Testis (tissue), 3 donors: Measurements from ENCODE around the gene CBR4. TPM values are rescaled to one million over a fixed set of nuclear protein-coding genes. Genes with fewer than 3 reads are reported as not detected.
"Not testable (repeated sequence)": the region's sequence is repeated elsewhere in the genome, so short reads cannot be mapped to it uniquely, and the experiment has no call there.

ENCODE experiments used
- DNase-seq: peaks from one replicate; pipeline ENCODE4 v3.0.0-alpha.2; 2019
- H3K27ac ChIP-seq, 2 donors: fragments of 200-600 bp; sonication (generic); one replicate each; pipeline ENCODE4 v1.5.1; 2019
- H3K27me3 ChIP-seq: fragments of 200-600 bp; sonication (generic); one replicate; pipeline ENCODE4 v1.5.1; 2019
- H3K36me3 ChIP-seq: fragments of 200-600 bp; sonication (generic); one replicate; pipeline ENCODE4 v1.5.1; 2017; ENCODE audit warnings: low read depth; ENCODE audit errors: missing control alignments
- H3K4me1 ChIP-seq: fragments of 200-600 bp; sonication (generic); one replicate; pipeline ENCODE4 v1.5.1; 2019
- H3K4me3 ChIP-seq, 2 donors: fragments of 200-600 bp; sonication (generic); one replicate each; pipeline ENCODE4 v1.5.1; 2017 to 2019
- H3K9me3 ChIP-seq: fragments of 200-600 bp; sonication (generic); one replicate; pipeline ENCODE4 v1.5.1; 2017
- POLR2A ChIP-seq: fragments of 450-650 bp; IDR thresholded peaks from one replicate; pipeline ENCODE4 v1.6.1; 2017; ENCODE audit warnings: antibody characterized with exemption, mild to moderate bottlenecking, moderate library complexity
- WGBS, 2 donors: methylation state at CpG; one replicate each; pipeline ENCODE4 v1.1.5; 2018; 5-methylcytosine and 5-hydroxymethylcytosine counted together
- intact Hi-C: fragments of 100-400 bp; cut with DNase I; formaldehyde crosslinking; loops from one replicate; pipeline ENCODE4 v1.15.1; 2023; ENCODE audit warnings: low total_unique reads
- polyA plus RNA-seq: library from polyadenylated mRNA; stranded (reverse); fragments of 350-450 nt; fragmentation: Illumina TruSeq; extraction: RNeasy Lipid Tissue Mini Kit (QIAGEN cat#74804); gene quantifications from one replicate; pipeline ENCODE4 v1.2.3, GENCODE V29; 2014; ENCODE audit warnings: low read depth, low replicate concordance; ENCODE audit not compliant: insufficient read depth
- total RNA-seq, 2 donors: library from RNA; depleted of rRNA; stranded (reverse); fragments of >200 nt; gene quantifications; one replicate each; pipeline ENCODE4 v1.2.3, GENCODE V29; 2016
- TF ChIP-seq, protein P1 (sequence below), 3 experiments: fragments of 450-650 bp in 2 of 3; fragments of 200-600 bp in 1 of 3; sonication (generic) in 1 of 3; IDR thresholded peaks; one replicate each; pipeline ENCODE4 v1.5.1; 2016 to 2019; ENCODE audit warnings: antibody characterized with exemption in 3 of 3, mild to moderate bottlenecking in 2 of 3, moderate library complexity in 1 of 3

Gene CBR4
- total and polyA plus RNA-seq, 3 donors from 2014 or later = 14.0 to 36.4 (median 27.7) TPM

DNA sequence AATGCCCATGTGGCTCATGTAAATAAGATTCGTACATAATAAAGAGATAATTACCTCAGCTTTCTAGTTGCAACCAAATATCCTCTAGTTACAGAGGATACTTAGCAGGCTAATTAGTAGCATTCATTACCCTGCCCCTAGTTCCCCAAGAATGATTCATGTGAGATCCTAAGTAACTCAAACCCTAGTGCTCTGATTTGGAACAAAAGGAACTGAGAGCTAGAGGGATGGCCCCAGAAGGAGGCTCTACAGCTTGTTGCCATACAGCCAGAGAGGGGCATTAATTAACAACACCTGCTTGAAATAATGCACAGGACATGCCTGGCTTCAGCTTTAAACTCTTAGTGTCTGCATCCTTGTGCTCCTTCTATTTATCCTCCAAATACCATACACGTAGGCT, 32.6 kb upstream of the CBR4 start:
- intact Hi-C loops = no loop called here
- no peaks in the 10 kb centered on the region for H3K9me3 ChIP-seq

DNA sequence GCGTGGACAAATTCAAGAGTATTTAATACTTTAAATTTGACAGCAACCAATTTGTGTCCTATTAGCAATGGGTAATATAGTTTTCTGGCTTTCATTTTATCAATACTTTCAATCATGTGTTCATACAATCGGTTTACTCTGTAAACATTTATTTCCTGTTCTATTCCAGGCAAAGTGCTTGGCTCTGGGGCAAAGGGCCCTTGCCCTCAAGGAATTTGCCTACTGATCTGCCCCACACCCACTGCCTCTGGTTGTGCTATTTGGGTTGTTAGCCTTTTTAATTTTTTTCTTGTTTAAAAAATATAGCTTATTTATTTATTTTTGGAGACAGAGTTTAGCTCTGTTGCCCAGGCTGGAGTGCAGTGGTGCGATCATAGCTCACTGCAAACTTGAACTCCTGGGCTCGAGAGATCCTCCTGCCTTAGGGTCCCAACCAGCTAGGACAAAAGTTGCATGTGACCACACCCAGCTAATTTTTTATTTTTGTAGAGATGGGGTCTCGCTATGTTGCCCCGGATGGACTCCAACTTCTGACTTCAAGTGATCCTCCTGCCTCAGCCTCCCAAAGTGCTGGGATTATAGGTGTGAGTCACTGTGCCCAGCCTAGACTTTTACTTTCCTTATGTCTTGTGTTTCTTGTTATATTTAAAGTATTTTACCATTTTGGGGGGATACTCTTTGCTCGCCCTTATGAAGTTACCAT, 30.7 kb upstream of the CBR4 start:
- DNase-seq = no peak
- Histone ChIP-seq H3K9me3 (no peaks in the 10 kb centered on the region), H3K36me3 (no peaks in the 10 kb centered on the region), H3K4me3 (no peak overlapping the region), H3K27ac (no peak overlapping the region), H3K27me3 (no peaks in the 10 kb centered on the region), H3K4me1 (no peaks in the 10 kb centered on the region)
- intact Hi-C loops = no loop called here
- WGBS, 2 donors = 91 to 96% methylated on average over 7 of the region's 7 CpGs
- TF ChIP-seq POLR2A = no peak
- TF ChIP-seq, protein P1, sequence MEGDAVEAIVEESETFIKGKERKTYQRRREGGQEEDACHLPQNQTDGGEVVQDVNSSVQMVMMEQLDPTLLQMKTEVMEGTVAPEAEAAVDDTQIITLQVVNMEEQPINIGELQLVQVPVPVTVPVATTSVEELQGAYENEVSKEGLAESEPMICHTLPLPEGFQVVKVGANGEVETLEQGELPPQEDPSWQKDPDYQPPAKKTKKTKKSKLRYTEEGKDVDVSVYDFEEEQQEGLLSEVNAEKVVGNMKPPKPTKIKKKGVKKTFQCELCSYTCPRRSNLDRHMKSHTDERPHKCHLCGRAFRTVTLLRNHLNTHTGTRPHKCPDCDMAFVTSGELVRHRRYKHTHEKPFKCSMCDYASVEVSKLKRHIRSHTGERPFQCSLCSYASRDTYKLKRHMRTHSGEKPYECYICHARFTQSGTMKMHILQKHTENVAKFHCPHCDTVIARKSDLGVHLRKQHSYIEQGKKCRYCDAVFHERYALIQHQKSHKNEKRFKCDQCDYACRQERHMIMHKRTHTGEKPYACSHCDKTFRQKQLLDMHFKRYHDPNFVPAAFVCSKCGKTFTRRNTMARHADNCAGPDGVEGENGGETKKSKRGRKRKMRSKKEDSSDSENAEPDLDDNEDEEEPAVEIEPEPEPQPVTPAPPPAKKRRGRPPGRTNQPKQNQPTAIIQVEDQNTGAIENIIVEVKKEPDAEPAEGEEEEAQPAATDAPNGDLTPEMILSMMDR (IDR thresholded peaks at IDR 0.05) = no peak

More for the DNA sequence above, 32.6 kb upstream of the CBR4 start:
- Histone ChIP-seq H3K4me3 (no peak overlapping the region), H3K4me1 (no peaks in the 10 kb centered on the region), H3K27ac (no peak overlapping the region), H3K36me3 (no peaks in the 10 kb centered on the region), H3K27me3 (no peaks in the 10 kb centered on the region)
- no peak for TF ChIP-seq POLR2A
- TF ChIP-seq, protein P1 (IDR thresholded peaks at IDR 0.05) = no peak
- WGBS, 2 donors = 89 to 93% methylated on average over 2 of the region's 2 CpGs
- no peak for DNase-seq

DNA sequence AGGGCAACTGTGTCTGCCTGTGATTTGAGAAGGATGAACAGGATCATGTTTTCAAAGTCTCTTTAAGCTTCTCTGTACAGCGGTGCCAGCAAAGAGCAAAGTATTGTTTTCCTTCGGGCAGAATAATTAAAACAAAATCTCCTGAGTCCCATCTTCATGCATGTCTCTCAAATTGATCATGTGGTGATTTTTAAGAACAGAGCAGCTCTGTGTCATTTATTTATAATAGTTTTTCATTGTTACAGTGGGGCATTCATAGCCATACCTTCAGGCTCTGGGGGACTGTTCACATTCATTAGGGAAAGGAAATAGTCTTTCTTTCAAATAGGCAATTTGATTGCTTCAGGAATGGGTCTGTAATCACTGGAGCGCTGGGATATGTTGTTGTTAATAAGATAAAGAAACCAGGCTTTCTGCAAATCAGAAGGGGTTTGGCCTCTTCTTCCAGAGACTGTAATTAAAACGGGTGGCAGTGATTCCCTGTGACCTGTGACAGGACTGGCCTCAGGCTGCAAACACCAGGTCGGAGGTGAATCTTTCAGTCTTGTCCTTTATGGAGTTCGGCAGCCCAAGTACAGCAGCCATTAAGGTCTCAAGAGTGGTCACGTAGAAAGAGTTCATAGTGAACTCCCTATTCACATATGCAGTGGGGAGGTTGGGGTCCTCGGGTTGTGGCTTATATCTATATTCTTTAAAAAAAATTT, 29.3 kb upstream of the CBR4 start:
- intact Hi-C loops = no loop called here
- no peaks in the 10 kb centered on the region for H3K9me3 ChIP-seq
- no peaks in the 10 kb centered on the region for H3K27me3 ChIP-seq
- 84 to 91% methylated on average over 8 of the region's 8 CpGs for WGBS, 2 donors
- TF ChIP-seq POLR2A = no peak
- TF ChIP-seq, protein P1 (IDR thresholded peaks at IDR 0.05) = no peak
- H3K4me1 ChIP-seq = no peaks in the 10 kb centered on the region
- H3K27ac ChIP-seq = no peak overlapping the region
- DNase-seq = no peak
- no peaks in the 10 kb centered on the region for H3K36me3 ChIP-seq
- no peak overlapping the region for H3K4me3 ChIP-seq

DNA sequence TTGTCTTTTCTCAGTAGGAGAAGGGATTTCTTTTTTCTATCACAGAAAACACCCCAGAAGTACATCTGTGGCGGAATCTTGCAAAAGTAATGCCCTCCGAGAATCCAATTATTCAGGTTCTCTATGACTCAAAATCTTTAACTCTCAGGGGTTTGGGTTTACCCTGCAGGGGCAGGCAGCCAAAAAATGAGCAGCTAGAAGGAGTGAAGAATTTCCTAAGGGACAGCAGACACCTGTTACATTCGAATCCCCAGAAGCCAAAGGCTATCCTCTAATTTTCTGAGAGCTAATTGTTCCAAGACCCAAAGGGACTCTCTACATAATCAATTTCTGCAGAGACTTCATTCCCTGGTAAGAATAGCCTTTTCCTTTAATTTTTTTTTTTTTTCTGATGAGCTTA, 27.5 kb upstream of the CBR4 start:
- Histone ChIP-seq H3K27ac (no peak overlapping the region), H3K36me3 (no peaks in the 10 kb centered on the region), H3K27me3 (no peaks in the 10 kb centered on the region), H3K4me3 (no peak overlapping the region), H3K9me3 (no peaks in the 10 kb centered on the region), H3K4me1 (no peaks in the 10 kb centered on the region)
- DNase-seq = no peak
- intact Hi-C loops = no loop called here
- WGBS, 2 donors = 85 to 94% methylated on average over 3 of the region's 3 CpGs
- TF ChIP-seq, protein P1 (IDR thresholded peaks at IDR 0.05) = no peak
- no peak for TF ChIP-seq POLR2A

DNA sequence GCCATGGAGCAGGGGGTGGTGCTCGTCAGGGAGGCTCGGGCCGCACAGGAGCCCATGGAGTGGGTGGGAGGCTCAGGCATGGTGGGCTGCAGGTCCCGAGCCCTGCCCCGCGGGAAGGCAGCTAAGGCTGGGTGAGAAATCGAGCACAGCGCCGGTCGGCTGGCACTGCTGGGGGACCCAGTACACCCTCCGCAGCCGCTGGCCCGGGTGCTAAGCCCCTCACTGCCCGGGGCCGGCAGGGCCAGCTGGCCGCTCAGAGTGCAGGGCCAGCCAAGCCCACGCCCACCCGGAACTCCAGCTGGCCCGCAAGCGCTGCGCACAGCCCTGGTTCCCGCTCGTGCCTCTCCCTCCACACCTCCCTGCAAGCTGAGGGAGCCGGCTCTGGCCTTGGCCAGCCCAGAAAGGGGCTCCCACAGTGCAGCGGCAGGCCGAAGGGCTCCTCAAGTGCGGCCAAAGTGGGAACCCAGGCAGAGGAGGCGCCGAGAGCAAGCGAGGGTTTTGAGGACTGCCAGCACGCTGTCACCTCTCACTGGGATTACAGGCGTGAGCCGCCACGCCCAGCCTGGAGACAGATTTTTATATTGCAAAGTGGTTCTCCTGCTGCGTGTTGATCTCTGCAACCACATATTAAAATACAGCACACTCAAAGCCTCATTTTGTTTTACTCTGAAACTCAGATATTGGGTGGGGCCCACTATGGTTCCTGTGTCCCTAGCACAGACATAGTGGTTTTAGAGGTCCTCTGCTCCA, 26.0 kb upstream of the CBR4 start:
- H3K9me3 ChIP-seq, H3K4me1 ChIP-seq, H3K27me3 ChIP-seq, intact Hi-C loops, DNase-seq, H3K27ac ChIP-seq, H3K36me3 ChIP-seq: not testable (repeated sequence)
- peak overlapping the region in 1 of 2 donors; percentile 20 for H3K4me3 ChIP-seq
- 92 to 97% methylated on average over 12 to 32 of the region's 35 CpGs for WGBS, 2 donors
